KOPT-K1 (cell line): ENCODE data around the gene ATP1A1.
A peak's percentile ranks its signal among the peaks of the same experiment; 100 is the strongest.

ENCODE experiments used
- H3K27ac ChIP-seq: fragments of 200-600 bp; sonication (generic); 2 replicates; pipeline ENCODE4 v1.5.1; 2016; ENCODE audit warnings: antibody characterized with exemption, mild to moderate bottlenecking, low read depth, low read length; ENCODE audit not compliant: poor library complexity, severe bottlenecking
- H3K36me3 ChIP-seq: fragments of 200-600 bp; sonication (generic); 2 replicates; pipeline ENCODE4 v1.5.1; 2017; ENCODE audit warnings: antibody characterized with exemption, mild to moderate bottlenecking, low read length, moderate library complexity; ENCODE audit not compliant: insufficient read depth
- H3K9me3 ChIP-seq: fragments of 200-600 bp; sonication (generic); 2 replicates; pipeline ENCODE4 v1.5.1; 2017; ENCODE audit warnings: antibody characterized with exemption, low read length, mild to moderate bottlenecking; ENCODE audit not compliant: insufficient read depth, poor library complexity, severe bottlenecking

ATP1A1 gene

DNA sequence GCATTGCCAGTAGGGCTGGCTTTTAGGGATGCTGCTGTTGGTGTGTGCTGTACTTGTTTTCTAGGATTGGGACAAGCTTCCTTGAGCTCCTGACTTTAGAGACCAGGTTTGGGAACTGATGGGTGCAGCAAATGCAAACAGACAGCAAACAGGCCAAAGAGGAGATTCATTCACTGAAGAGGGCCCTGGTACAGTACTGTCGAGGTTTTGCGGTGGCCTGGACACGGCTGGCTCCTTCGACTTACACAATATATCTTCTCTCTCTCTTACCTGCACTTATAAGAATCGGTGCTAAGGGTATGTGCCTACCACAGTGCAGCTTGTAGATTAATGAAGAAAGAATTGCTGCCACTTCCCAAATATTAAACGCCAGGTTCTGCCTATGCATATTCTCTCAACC, 44.6 kb downstream of the ATP1A1 start:
- H3K27ac ChIP-seq: peak overlapping the region; percentile 93

DNA sequence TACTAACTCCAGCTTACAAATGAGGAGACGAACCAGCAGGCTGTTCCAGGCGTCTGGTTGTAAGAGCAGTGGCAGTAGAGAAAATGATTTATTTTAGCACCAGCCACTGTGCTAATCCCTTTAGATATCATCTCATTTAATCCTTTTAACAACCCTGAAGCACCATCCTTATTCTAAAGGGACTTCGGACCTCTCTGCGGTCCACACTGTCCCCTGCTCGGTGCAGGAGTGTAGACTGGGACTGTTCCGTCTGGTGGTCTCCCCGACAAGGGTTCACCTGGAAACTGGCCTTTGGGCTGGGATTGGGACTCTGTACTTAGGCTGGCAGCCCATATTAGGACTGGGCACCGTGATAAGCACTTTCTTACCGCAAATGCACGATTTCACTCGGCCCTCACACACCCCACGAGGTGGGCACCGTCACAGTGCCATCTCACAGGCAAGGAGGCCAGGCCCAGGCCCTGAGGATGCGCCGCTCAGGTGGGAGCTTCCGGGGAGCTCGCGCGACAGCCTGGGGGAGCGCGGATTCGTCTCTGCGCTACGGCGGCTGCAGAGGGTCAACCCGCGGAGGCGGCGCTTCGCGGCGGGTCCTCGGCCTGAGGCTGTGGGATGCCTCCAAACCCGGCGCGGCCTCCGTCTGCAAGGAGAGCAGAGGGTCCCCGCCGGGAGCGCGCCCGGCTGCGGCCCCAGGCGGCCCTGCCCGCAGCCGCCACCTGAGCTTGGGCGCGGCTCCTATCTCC, 45.2 kb downstream of the ATP1A1 start:
- Histone ChIP-seq H3K27ac (peak overlapping the region; percentile 93), H3K36me3 (no peaks in the 10 kb centered on the region)

More for the DNA sequence above, 44.6 kb downstream of the ATP1A1 start:
- H3K9me3 ChIP-seq: no peaks in the 10 kb centered on the region
- no peaks in the 10 kb centered on the region for H3K36me3 ChIP-seq

DNA sequence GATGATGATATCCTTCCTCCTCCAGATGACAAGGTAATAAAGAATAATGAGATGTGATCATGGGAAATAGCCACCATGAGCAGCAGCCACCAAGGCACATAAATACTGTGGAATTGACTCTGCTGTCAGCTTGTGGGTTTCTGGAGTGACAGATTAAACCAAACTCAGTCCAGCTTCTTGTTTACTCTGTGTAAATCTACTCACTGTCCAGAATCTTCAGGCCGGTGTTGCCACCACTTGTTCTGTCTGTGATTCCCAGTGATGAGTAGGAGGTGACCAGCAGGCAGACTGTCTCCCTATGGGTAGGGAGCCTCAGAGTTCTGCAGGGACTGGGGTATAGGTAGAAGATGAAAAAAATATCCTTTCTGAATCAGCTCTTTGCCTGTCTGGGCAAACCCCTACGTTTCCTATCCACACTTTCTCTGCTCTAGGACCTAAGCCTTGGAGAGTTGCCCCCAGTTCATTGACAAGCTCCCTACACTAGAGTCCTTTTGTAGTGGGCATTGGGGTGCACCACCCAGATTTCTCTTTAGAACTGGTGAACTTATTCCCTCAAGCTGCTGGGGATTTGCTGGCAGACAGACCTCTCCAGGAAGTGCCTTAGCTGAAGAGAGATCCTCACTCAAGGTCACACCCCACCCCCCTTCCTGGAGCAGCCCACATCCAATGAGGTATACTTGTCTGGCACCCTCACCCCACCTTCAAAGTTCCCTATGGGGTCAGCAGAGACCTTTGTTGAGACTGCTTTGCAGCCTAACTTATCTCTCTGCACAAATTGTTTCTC, 47.6 kb downstream of the ATP1A1 start:
- no peaks in the 10 kb centered on the region for H3K36me3 ChIP-seq
- no peaks in the 10 kb centered on the region for H3K9me3 ChIP-seq
- H3K27ac ChIP-seq: no peak overlapping the region

More for the DNA sequence above, 45.2 kb downstream of the ATP1A1 start:
- H3K9me3 ChIP-seq: no peaks in the 10 kb centered on the region

GRCh38 chr1:116424438-116424837, 51.4 kb downstream of the ATP1A1 start:
- Histone ChIP-seq H3K27ac (no peak overlapping the region), H3K9me3 (no peaks in the 10 kb centered on the region), H3K36me3 (no peaks in the 10 kb centered on the region)

- H3K27ac ChIP-seq: no peak overlapping the region
- H3K36me3 ChIP-seq: no peaks in the 10 kb centered on the region
- no peaks in the 10 kb centered on the region for H3K9me3 ChIP-seq
These were observed 51.8 kb downstream of the ATP1A1 start for GRCh38 chr1:116424863-116425262.

- no peak overlapping the region for H3K27ac ChIP-seq
- H3K36me3 ChIP-seq: no peaks in the 10 kb centered on the region
- H3K9me3 ChIP-seq: no peaks in the 10 kb centered on the region
These were observed 52.9 kb downstream of the ATP1A1 start for GRCh38 chr1:116425987-116426386.

- H3K9me3 ChIP-seq: no peaks in the 10 kb centered on the region
- no peaks in the 10 kb centered on the region for H3K36me3 ChIP-seq
- no peak overlapping the region for H3K27ac ChIP-seq
These were observed 53.4 kb downstream of the ATP1A1 start for GRCh38 chr1:116426401-116426800.

DNA sequence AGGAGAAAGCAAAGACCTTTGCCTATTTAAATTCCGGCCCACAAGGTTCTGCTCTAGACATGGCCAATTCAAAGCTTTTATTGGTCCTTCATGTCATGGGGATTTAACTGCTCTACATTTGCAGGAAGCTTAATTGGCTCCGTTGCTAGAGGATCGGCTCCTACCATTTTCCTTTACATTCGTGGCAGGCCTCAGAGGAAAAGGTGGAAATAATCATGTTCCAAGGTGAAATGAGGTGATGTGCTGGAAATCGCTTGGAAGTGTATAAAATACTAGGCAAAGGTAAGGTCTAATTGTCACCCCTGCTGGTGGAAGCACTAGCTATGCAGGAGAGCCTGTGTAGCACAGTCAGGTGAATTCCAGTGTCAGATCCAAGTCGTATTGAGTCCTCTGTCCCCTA, 55.5 kb downstream of the ATP1A1 start:
- H3K27ac ChIP-seq: no peak overlapping the region
- H3K9me3 ChIP-seq: no peaks in the 10 kb centered on the region
- no peaks in the 10 kb centered on the region for H3K36me3 ChIP-seq

- H3K27ac ChIP-seq: no peak overlapping the region
- H3K36me3 ChIP-seq: no peaks in the 10 kb centered on the region
- H3K9me3 ChIP-seq: no peaks in the 10 kb centered on the region
These were observed 56.9 kb downstream of the ATP1A1 start for GRCh38 chr1:116429821-116430374.

DNA sequence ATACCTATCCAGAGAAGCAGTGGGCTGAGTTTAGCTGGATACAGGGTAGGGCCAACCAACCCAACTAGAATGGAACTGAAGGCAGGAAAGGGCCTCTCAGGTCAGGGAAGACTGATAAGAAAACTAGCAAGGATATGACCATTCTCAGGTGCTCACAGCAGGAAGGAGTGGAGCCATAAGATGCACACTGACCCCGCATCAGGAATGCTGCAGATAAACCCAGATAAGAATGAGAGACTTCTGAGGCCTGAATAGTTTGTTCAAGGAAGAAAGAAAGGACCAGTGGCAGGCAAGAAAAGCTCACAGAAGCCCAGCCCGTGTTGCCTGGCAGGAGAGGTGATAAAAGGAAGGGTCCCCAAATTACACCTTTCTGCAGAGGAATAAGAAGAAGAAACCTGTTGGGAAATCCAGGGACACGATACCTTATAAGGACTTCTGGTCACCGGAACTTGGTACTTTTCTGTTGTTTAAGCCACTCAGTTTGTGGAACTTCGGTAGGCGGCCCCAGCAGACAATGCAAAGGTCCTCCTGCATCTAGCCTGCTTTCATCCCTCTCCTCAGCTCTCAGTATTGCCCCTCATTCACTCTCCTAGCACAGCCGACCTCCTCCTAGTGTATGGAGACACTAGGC, 58.9 kb downstream of the ATP1A1 start:
- Histone ChIP-seq H3K27ac (no peak overlapping the region), H3K9me3 (no peaks in the 10 kb centered on the region)

GRCh38 chr1:116432655-116433265, 59.7 kb downstream of the ATP1A1 start:
- no peaks in the 10 kb centered on the region for H3K9me3 ChIP-seq
- no peaks in the 10 kb centered on the region for H3K36me3 ChIP-seq
- H3K27ac ChIP-seq: no peak overlapping the region

More for the DNA sequence above, 58.9 kb downstream of the ATP1A1 start:
- no peaks in the 10 kb centered on the region for H3K36me3 ChIP-seq

GRCh38 chr1:116433275-116434257, 60.5 kb downstream of the ATP1A1 start:
- Histone ChIP-seq H3K27ac (no peak overlapping the region), H3K9me3 (no peaks in the 10 kb centered on the region)

DNA sequence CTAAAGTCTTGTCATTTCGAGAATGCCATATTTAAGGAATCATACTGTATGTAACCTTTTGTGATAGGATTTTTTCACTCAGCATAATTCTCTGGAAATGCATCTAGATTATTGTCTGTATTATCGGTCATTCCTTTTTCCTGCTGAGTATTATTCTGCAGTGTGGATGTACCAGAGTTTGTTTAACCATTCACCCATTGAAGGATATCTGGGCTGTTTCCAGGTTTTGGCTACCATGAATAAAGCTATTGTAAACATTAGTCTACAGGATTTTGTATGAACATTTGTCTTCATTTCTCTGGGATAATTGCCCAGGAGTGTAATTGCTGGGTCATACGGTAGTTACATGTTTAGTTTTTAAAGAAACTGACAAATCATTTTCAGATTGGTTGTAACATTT, 61.8 kb downstream of the ATP1A1 start:
- Histone ChIP-seq H3K27ac (no peak overlapping the region), H3K9me3 (no peaks in the 10 kb centered on the region), H3K36me3 (no peaks in the 10 kb centered on the region)

More at GRCh38 chr1:116433275-116434257, 60.5 kb downstream of the ATP1A1 start:
- H3K36me3 ChIP-seq: no peaks in the 10 kb centered on the region
